Trophoblast cell (in vitro differentiated cells and primary cell): ENCODE measurements around the gene TSHZ2.

Experiments used
- DNase-seq, 2 donors: peaks; one replicate each; pipeline ENCODE4 v3.0.0-alpha.2; 2016
- H2AFZ ChIP-seq: 2 replicates; pipeline ENCODE4 v1.6.1; 2013; ENCODE audit warnings: low read length, moderate library complexity, mild to moderate bottlenecking; ENCODE audit not compliant: insufficient read depth, poor library complexity
- H2AK5ac ChIP-seq: 2 replicates; pipeline ENCODE4 v1.6.1; 2013; ENCODE audit warnings: mild to moderate bottlenecking, low read length
- H2BK120ac ChIP-seq: 2 replicates; pipeline ENCODE4 v1.6.1; 2013; ENCODE audit warnings: low read length, mild to moderate bottlenecking, moderate library complexity; ENCODE audit not compliant: insufficient read depth, poor library complexity
- H2BK12ac ChIP-seq: 2 replicates; pipeline ENCODE4 v1.6.1; 2013; ENCODE audit warnings: mild to moderate bottlenecking, low read length, moderate library complexity
- H2BK5ac ChIP-seq: 2 replicates; pipeline ENCODE4 v1.6.1; 2013; ENCODE audit warnings: low read length, low read depth, moderate library complexity, mild to moderate bottlenecking; ENCODE audit not compliant: poor library complexity
- H3K14ac ChIP-seq: 2 replicates; pipeline ENCODE4 v1.6.1; 2013; ENCODE audit warnings: mild to moderate bottlenecking, low read length
- H3K18ac ChIP-seq: 2 replicates; pipeline ENCODE4 v1.6.1; 2013; ENCODE audit warnings: mild to moderate bottlenecking, low read length
- H3K23ac ChIP-seq: 2 replicates; pipeline ENCODE4 v1.6.1; 2013; ENCODE audit warnings: low read length
- H3K27ac ChIP-seq: 2 replicates; pipeline ENCODE4 v1.5.1; 2013; ENCODE audit warnings: low read depth, mild to moderate bottlenecking, inconsistent platforms, low read length, moderate library complexity
- H3K27me3 ChIP-seq: 2 replicates; pipeline ENCODE4 v1.6.1; 2013; ENCODE audit warnings: inconsistent platforms, mild to moderate bottlenecking, low read length, moderate library complexity; ENCODE audit not compliant: insufficient read depth
- H3K36me3 ChIP-seq, 2 experiments: 1 replicate in 1 of 2; 2 replicates in 1 of 2; pipeline ENCODE4 v1.6.1; 2013; ENCODE audit warnings: low read length in 2 of 2, mild to moderate bottlenecking in 2 of 2, moderate library complexity in 1 of 2; ENCODE audit not compliant: insufficient read depth in 2 of 2, control insufficient read depth in 1 of 2
- H3K4ac ChIP-seq: 2 replicates; pipeline ENCODE4 v1.6.1; 2013; ENCODE audit warnings: low read depth, mild to moderate bottlenecking, low read length, moderate library complexity
- H3K4me1 ChIP-seq, 2 experiments: 1 replicate in 1 of 2; 2 replicates in 1 of 2; pipeline ENCODE4 v1.6.1; 2013; ENCODE audit warnings: low read length in 2 of 2, mild to moderate bottlenecking in 2 of 2, moderate library complexity in 1 of 2; ENCODE audit not compliant: insufficient read depth in 2 of 2, control insufficient read depth in 1 of 2
- H3K4me2 ChIP-seq: 2 replicates; pipeline ENCODE4 v1.6.1; 2013; ENCODE audit warnings: inconsistent platforms, mild to moderate bottlenecking, low read length, moderate library complexity
- H3K4me3 ChIP-seq: 2 replicates; pipeline ENCODE4 v1.5.1; 2013; ENCODE audit warnings: mild to moderate bottlenecking, low read depth, low read length, inconsistent platforms
- H3K79me1 ChIP-seq: one replicate; pipeline ENCODE4 v1.6.1; 2013; ENCODE audit warnings: low read length
- H3K79me2 ChIP-seq: 2 replicates; pipeline ENCODE4 v1.6.1; 2013; ENCODE audit warnings: low read length, mild to moderate bottlenecking; ENCODE audit not compliant: control insufficient read depth, insufficient read depth, poor library complexity
- H3K9ac ChIP-seq: 2 replicates; pipeline ENCODE4 v1.6.1; 2013; ENCODE audit warnings: mild to moderate bottlenecking, low read length
- H3K9me3 ChIP-seq: 2 replicates; pipeline ENCODE4 v1.6.1; 2013; ENCODE audit warnings: low read depth, mild to moderate bottlenecking, control low read depth, inconsistent platforms, low read length; ENCODE audit not compliant: insufficient read depth
- H4K12ac ChIP-seq: 2 replicates; pipeline ENCODE4 v1.6.1; 2013; ENCODE audit warnings: low read depth, mild to moderate bottlenecking, low read length, moderate library complexity
- H4K8ac ChIP-seq: 2 replicates; pipeline ENCODE4 v1.6.1; 2013; ENCODE audit warnings: low read depth, mild to moderate bottlenecking, low read length, moderate library complexity
- H4K91ac ChIP-seq: one replicate; pipeline ENCODE4 v1.6.1; 2013; ENCODE audit warnings: low read depth, mild to moderate bottlenecking, low read length, moderate library complexity
- WGBS: extraction: QIAGEN DNeasy Blood & Tissue Kit; methylation state at CpG from one replicate; pipeline ENCODE4 v1.1.7; 2013; ENCODE audit warnings: missing lambda C conversion rate; ENCODE audit not compliant: insufficient read length, insufficient coverage; ENCODE audit errors: extremely low coverage; 5-methylcytosine and 5-hydroxymethylcytosine counted together

TSHZ2 gene

DNA sequence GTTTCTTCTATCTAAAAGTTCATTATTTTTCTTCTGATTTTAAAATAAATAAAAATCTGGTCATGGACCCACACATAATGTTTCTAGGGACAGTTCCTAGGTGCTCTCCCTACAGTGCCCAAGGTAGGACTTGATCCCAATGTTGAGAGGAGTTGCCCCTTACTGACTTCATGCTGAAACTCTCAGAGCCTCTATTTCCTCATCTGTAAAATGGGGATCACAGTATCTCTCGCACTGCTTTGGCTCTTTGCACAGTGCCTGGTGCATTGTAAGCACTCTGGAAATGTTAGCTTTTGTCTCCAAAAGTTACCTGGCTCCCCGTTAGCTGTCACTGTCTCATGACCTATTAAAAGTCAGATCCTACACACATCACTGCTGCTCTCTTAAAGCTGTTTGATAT lies 205.5 kb downstream of the TSHZ2 start:
- no peak overlapping the region for H3K4ac ChIP-seq
- DNase-seq, result no peak
- no peak overlapping the region for H2BK5ac ChIP-seq
- H3K23ac ChIP-seq, result no peak overlapping the region
- no peak overlapping the region for H2BK120ac ChIP-seq
- no peaks in the 10 kb centered on the region for H3K79me1 ChIP-seq
- H3K18ac ChIP-seq, result no peak overlapping the region
- no peak overlapping the region for H3K27ac ChIP-seq
- no peaks in the 10 kb centered on the region for H3K4me1 ChIP-seq
- H4K8ac ChIP-seq, result no peak overlapping the region
- no peak overlapping the region for H2AFZ ChIP-seq
- no peak overlapping the region for H4K12ac ChIP-seq
- no peak overlapping the region for H2BK12ac ChIP-seq
- no peaks in the 10 kb centered on the region for H3K36me3 ChIP-seq
- H3K4me3 ChIP-seq, result no peak overlapping the region
- H3K9me3 ChIP-seq, result no peaks in the 10 kb centered on the region
- H2AK5ac ChIP-seq, result no peak overlapping the region
- no peak overlapping the region for H4K91ac ChIP-seq
- H3K14ac ChIP-seq, result no peak overlapping the region
- H3K27me3 ChIP-seq, result no peaks in the 10 kb centered on the region
- H3K79me2 ChIP-seq, result no peaks in the 10 kb centered on the region
- no peak overlapping the region for H3K4me2 ChIP-seq
- WGBS, result no CpG with 5 or more reads among the region's 2 CpGs
- H3K9ac ChIP-seq, result no peak overlapping the region

DNA sequence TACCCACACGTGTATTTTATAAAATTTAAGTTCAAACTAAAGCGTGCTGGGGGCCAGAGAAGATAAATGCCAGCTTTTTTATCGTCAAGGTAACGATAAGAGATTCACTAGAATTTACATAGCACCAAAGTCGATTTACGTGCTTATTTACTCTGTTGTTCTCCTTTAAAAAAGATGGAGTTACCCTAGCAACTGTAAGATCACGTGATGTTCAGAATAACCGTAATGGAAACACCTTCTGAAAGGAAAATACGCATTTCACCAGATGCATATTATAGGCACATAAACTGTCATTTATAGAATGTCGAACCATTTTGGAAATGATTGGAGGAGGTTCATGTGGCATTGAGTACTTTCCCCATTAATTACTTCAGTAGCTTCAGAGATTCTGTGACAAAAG lies 207.6 kb downstream of the TSHZ2 start:
- Histone ChIP-seq H3K9me3 (no peaks in the 10 kb centered on the region), H3K27me3 (no peaks in the 10 kb centered on the region), H2BK120ac (no peak overlapping the region), H3K9ac (no peak overlapping the region), H3K36me3 (no peaks in the 10 kb centered on the region), H3K4me1 (no peaks in the 10 kb centered on the region), H2AK5ac (no peak overlapping the region), H3K18ac (no peak overlapping the region), H2AFZ (no peak overlapping the region), H3K4me3 (no peak overlapping the region), H4K12ac (no peak overlapping the region), H3K27ac (no peak overlapping the region), H3K14ac (no peak overlapping the region), H3K4me2 (no peak overlapping the region), H2BK5ac (no peak overlapping the region), H3K23ac (no peak overlapping the region), H3K4ac (no peak overlapping the region), H2BK12ac (no peak overlapping the region), H3K79me1 (no peaks in the 10 kb centered on the region), H4K8ac (no peak overlapping the region), H4K91ac (no peak overlapping the region), H3K79me2 (no peaks in the 10 kb centered on the region)
- WGBS, result no CpG with 5 or more reads among the region's 10 CpGs
- DNase-seq, result no peak

DNA sequence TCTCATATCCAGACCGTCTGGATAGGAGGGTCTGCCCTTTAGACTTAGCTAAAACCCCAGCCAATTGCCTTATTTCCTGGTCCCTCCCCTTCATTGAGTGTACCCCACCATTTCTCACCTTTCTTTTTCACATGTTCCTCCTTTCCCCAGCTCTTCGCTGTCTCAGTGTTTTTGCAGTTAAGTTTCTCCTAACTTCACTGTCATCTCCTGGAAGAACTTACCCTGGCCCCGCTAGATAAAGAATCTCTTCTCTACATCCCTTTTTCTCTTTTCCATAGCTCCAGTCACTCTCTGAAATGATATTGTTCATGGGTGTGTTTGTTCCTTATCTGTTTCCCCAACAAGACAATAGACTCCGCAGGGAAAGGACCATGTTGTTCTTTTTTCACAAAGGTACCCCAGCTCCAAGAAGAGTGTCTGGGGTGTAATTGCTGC lies 208.8 kb downstream of the TSHZ2 start:
- no peaks in the 10 kb centered on the region for H3K9me3 ChIP-seq
- H2BK5ac ChIP-seq, result no peak overlapping the region
- no peak overlapping the region for H4K8ac ChIP-seq
- H3K14ac ChIP-seq, result no peak overlapping the region
- H3K23ac ChIP-seq, result no peak overlapping the region
- no peak overlapping the region for H3K4me2 ChIP-seq
- no peak overlapping the region for H3K18ac ChIP-seq
- H3K79me2 ChIP-seq, result no peaks in the 10 kb centered on the region
- H3K27me3 ChIP-seq, result no peaks in the 10 kb centered on the region
- H2BK12ac ChIP-seq, result no peak overlapping the region
- H4K91ac ChIP-seq, result no peak overlapping the region
- H3K4me1 ChIP-seq, result no peaks in the 10 kb centered on the region
- H3K27ac ChIP-seq, result no peak overlapping the region
- H3K4me3 ChIP-seq, result no peak overlapping the region
- no peak overlapping the region for H3K9ac ChIP-seq
- H3K79me1 ChIP-seq, result no peaks in the 10 kb centered on the region
- H3K4ac ChIP-seq, result no peak overlapping the region
- H3K36me3 ChIP-seq, result no peaks in the 10 kb centered on the region
- no peak overlapping the region for H4K12ac ChIP-seq
- DNase-seq, result no peak
- no CpG with 5 or more reads among the region's 4 CpGs for WGBS
- H2AFZ ChIP-seq, result no peak overlapping the region
- H2AK5ac ChIP-seq, result no peak overlapping the region
- no peak overlapping the region for H2BK120ac ChIP-seq

DNA sequence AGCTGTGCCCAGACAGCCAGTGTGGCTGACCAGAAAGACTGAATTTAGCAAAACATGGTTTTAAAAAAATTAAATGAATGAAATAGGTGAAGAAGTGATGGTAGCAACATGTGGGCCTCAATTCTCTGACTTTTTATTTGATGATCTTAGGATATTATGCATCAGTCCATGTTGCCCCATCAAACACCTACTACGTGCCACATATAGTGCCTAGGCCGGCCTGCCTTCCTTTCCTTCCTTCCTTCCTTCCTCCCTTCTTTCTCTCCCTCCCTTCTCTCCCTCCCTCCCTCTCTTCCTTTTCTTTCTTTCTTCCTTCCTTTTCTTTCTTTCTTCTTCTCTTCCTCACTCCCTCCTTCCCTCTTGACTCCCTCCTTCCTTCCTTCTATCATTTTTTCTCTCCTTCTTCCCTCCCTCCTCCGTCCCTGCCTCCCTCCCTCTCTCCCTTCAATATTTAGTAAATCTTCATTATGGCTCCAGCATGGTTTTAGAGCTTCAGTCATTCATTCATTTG lies 209.8 kb downstream of the TSHZ2 start:
- H3K4me3 ChIP-seq, result no peak overlapping the region
- H3K9me3 ChIP-seq, result no peaks in the 10 kb centered on the region
- no peak overlapping the region for H3K14ac ChIP-seq
- DNase-seq, result no peak
- no peak overlapping the region for H3K18ac ChIP-seq
- H2BK12ac ChIP-seq, result no peak overlapping the region
- no peaks in the 10 kb centered on the region for H3K79me2 ChIP-seq
- H3K36me3 ChIP-seq, result no peaks in the 10 kb centered on the region
- no peak overlapping the region for H2AK5ac ChIP-seq
- H3K27ac ChIP-seq, result no peak overlapping the region
- H3K27me3 ChIP-seq, result no peaks in the 10 kb centered on the region
- H2BK120ac ChIP-seq, result no peak overlapping the region
- no peak overlapping the region for H4K12ac ChIP-seq
- WGBS, result 100% methylated on average over 1 of the region's 3 CpGs
- no peak overlapping the region for H3K4me2 ChIP-seq
- H2AFZ ChIP-seq, result no peak overlapping the region
- H4K91ac ChIP-seq, result no peak overlapping the region
- no peak overlapping the region for H3K9ac ChIP-seq
- H3K4ac ChIP-seq, result no peak overlapping the region
- H4K8ac ChIP-seq, result no peak overlapping the region
- no peaks in the 10 kb centered on the region for H3K79me1 ChIP-seq
- H3K4me1 ChIP-seq, result no peaks in the 10 kb centered on the region
- no peak overlapping the region for H2BK5ac ChIP-seq
- H3K23ac ChIP-seq, result no peak overlapping the region
